ENCODE measurements around the gene INPP4B. TPM values are rescaled to one million over a fixed set of nuclear protein-coding genes. Genes with fewer than 3 reads are reported as not detected.

INPP4B gene
- polyA plus RNA-seq (2011; rRNA removed): 18.1 and 29.5 TPM in 2 replicates
- polyA minus RNA-seq (2011; rRNA and poly(A)+ RNA removed): 47.8 and 64.3 TPM in 2 replicates

- POLR2A ChIA-PET: interaction anchor here (0.5 to 0.6 kb wide), 4 partner anchors 339 to 1191 kb away, joined by 3 to 5 read pairs (median 4); partner anchors contain the start of gene USP38
- H3K4me3 ChIP-seq (ENCODE audit: low read depth, low read length): peak within 1 kb of the TSS; percentile 62
- no peaks in the 10 kb centered on the region for H3K36me3 ChIP-seq (ENCODE audit: control insufficient read depth, insufficient read depth, low read length)
- CTCF ChIA-PET: interaction anchor here (1.1 to 1.5 kb wide), 3 partner anchors 20 to 1683 kb away, joined by 3 read pairs; no protein-coding TSS in a partner anchor
- no peaks in the 10 kb centered on the region for H3K27me3 ChIP-seq (ENCODE audit: control insufficient read depth, insufficient read depth, low read length)
- TF ChIP-seq CTCF (IDR thresholded peaks at IDR 0.05; ENCODE audit: insufficient read depth, low read depth, low read length): no peak
- no peak for DNase-seq (ENCODE audit: low read depth)
These were observed at the start of gene INPP4B for GRCh38 chr4:142846108-142846728. Gene INPP4B (minus strand): TSS chr4:142846301.

- no peaks in the 10 kb centered on the region; the same call in 1 of the 2 replicates for H3K27me3 ChIP-seq (ENCODE audit: control insufficient read depth, insufficient read depth, low read length)
- ChIA-PET POLR2A (no interaction called here), CTCF (no interaction called here)
- TF ChIP-seq CTCF (IDR thresholded peaks at IDR 0.05; ENCODE audit: insufficient read depth, low read depth, low read length): no peak
- no peaks in the 10 kb centered on the region for H3K36me3 ChIP-seq (ENCODE audit: control insufficient read depth, insufficient read depth, low read length)
- H3K4me3 ChIP-seq (ENCODE audit: low read depth, low read length): no peak overlapping the region
- DNase-seq (ENCODE audit: low read depth): no peak
These were observed 46.9 kb upstream of the INPP4B start for GRCh38 chr4:142893012-142893411.

- TF ChIP-seq CTCF (IDR thresholded peaks at IDR 0.05; ENCODE audit: insufficient read depth, low read depth, low read length): no peak
- CTCF ChIA-PET: interaction anchor here (0.5 to 1.4 kb wide), 2 partner anchors 12 to 32 kb away, joined by 3 read pairs; no protein-coding TSS in a partner anchor
- Histone ChIP-seq H3K27me3 (ENCODE audit: control insufficient read depth, insufficient read depth, low read length) (peaks cover 3% of the 10 kb centered on the region), H3K36me3 (ENCODE audit: control insufficient read depth, insufficient read depth, low read length) (no peaks in the 10 kb centered on the region), H3K4me3 (ENCODE audit: low read depth, low read length) (no peak overlapping the region)
- POLR2A ChIA-PET: no interaction called here
- no peak for DNase-seq (ENCODE audit: low read depth)
These were observed 40.5 kb upstream of the INPP4B start for GRCh38 chr4:142886566-142886965.

- no peak for DNase-seq (ENCODE audit: low read depth)
- ChIA-PET CTCF (interaction anchor here (0.6 to 1.6 kb wide), 2 partner anchors 9 to 17 kb away, joined by 3 to 4 read pairs; no protein-coding TSS in a partner anchor), POLR2A (interaction anchor here (0.8 kb wide), 1 partner anchor 389 kb away, joined by 3 read pairs; no protein-coding TSS in a partner anchor)
- TF ChIP-seq CTCF (IDR thresholded peaks at IDR 0.05; ENCODE audit: insufficient read depth, low read depth, low read length): peak; percentile 28; the same call in 1 of the 2 replicates
- Histone ChIP-seq H3K4me3 (ENCODE audit: low read depth, low read length) (no peak overlapping the region), H3K36me3 (ENCODE audit: control insufficient read depth, insufficient read depth, low read length) (no peaks in the 10 kb centered on the region), H3K27me3 (ENCODE audit: control insufficient read depth, insufficient read depth, low read length) (peaks cover 3% of the 10 kb centered on the region)
These were observed 37.1 kb upstream of the INPP4B start for GRCh38 chr4:142883040-142883832.

- TF ChIP-seq CTCF (IDR thresholded peaks at IDR 0.05; ENCODE audit: insufficient read depth, low read depth, low read length): no peak
- Histone ChIP-seq H3K27me3 (ENCODE audit: control insufficient read depth, insufficient read depth, low read length) (peaks cover 3% of the 10 kb centered on the region), H3K36me3 (ENCODE audit: control insufficient read depth, insufficient read depth, low read length) (no peaks in the 10 kb centered on the region), H3K4me3 (ENCODE audit: low read depth, low read length) (no peak overlapping the region)
- ChIA-PET POLR2A (interaction anchor here (0.8 kb wide), 1 partner anchor 388 kb away, joined by 3 read pairs; no protein-coding TSS in a partner anchor), CTCF (interaction anchor here (0.6 kb wide), 1 partner anchor 18 kb away, joined by 3 read pairs; no protein-coding TSS in a partner anchor)
- DNase-seq (ENCODE audit: low read depth): no peak
These were observed 36.1 kb upstream of the INPP4B start for GRCh38 chr4:142882159-142882558.
